Tongue (tissue), 2 donors: Measurements from ENCODE around the gene MCRIP1. TPM values are rescaled to one million over a fixed set of nuclear protein-coding genes. Genes with fewer than 3 reads are reported as not detected.

Experiments used
- DNase-seq: peaks from one replicate; pipeline ENCODE4 v3.0.0-alpha.2; 2015
- total RNA-seq: library from RNA; depleted of rRNA; stranded (reverse); fragments of >200 nt; gene quantifications from one replicate; pipeline ENCODE4 v1.2.3, GENCODE V29; 2014

The MCRIP1 gene
- total RNA-seq, 1 donor from 2014 or later: 111 TPM

DNA sequence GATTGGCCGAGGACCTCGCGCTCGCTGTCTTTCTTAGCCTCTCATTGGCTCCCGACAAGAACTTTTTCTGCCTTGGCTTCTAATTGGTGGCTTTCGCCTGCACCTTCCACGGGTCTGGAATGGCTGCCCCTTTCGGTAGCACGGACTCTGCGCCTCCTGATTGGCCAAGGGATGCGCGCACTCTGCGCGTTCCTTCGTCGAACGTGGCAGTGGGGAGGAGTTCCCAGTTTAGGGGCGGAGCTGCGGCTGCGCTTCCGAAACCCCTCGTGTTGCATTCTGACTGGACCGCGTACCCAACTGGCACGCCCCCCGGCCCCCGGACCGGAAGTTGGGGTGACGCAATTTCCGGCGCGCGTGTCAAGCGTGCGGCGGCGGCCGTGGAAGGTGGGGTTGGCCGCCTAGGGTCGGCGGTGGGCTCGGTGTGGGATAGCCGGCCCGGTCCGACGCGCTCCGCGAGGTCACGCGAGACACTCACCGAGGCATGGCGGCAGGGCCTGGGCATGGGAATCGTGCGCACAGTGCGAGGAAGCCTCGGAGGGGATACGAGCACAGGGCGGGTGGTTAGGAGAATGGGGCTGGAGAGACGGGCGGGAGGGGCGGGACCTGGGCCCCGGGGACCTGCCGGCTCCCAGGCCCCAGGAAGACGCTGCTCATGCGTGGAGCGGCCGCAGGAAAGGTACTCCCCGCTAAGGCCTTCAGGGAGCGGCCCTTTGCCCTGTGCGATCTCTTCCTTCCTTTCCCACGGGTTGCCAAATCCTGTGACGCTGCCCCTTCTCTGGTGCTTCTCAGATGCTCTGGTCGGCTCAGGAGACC is 27.9 kb upstream of the MCRIP1 start:
- peak; percentile 100 for DNase-seq

GRCh38 chr17:81859906-81860755 is 27.0 kb upstream of the MCRIP1 start, which contains the start of gene P4HB:
P4HB (minus strand) TSS chr17:81860535; CDS start chr17:81860471, 64 bp downstream.
- no peak for DNase-seq

- no peak for DNase-seq
Observed at GRCh38 chr17:81858967-81859905, 26.1 kb upstream of the MCRIP1 start.

GRCh38 chr17:81858170-81858966 is 25.3 kb upstream of the MCRIP1 start:
- DNase-seq: peak; percentile 53

DNA sequence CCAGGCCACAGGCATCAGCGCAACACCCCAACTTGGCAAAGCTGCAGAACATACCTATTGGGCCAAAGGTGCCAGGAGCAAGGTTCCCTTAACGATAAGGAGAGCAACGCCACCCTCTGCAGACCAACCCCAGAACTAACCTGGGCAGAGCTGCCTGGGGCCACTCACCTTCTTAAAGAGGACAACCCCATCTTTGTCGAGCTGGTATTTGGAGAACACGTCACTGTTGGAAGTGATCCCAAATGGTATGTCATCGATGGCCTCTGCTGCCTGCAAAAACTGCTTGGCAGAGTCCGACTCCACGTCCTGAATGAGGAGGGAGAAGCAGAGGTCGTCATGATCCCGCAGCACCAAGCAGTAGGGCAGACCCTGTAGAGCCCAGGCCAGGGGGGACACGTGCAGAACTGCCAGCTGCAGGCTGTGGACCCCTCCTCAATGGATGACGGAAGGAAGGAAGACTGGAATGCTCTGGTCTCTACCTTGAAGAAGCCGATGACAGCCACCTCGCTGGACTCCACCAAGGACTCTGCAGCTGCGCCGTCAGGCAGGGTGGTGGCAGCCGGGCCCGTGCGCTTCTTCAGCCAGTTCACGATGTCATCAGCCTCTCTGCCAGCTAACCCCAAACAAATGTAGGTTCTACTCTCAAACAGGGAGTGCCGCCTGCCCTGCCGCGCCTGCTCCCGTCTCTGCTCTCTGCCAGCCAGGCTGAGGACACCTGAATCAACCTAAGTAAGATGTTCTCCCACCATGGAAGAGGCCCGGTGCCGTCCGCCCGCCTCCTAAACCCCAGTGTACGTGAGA is 22.1 kb upstream of the MCRIP1 start:
- DNase-seq: no peak

GRCh38 chr17:81852237-81852636 is 19.1 kb upstream of the MCRIP1 start:
- DNase-seq: no peak

DNA sequence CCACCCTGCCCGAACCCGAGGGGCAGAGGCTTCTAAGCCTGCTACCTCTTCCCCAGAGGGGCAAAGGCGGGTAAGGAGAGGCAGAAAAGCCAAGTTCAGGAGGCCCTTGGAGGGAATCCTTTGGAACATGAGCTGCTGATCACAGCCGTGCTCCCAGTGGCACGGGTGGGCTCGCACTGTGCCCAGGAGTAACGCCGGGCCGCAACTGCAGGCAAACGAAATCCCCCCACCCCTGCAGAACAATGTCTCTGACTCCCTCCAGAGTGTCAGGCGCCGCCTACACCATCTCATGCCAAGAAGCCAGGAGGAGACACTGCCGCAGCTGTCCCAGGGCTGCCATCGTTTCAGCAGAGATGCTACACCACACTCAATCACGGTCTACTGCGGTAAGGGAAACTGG is 18.3 kb upstream of the MCRIP1 start:
- no peak for DNase-seq

DNA sequence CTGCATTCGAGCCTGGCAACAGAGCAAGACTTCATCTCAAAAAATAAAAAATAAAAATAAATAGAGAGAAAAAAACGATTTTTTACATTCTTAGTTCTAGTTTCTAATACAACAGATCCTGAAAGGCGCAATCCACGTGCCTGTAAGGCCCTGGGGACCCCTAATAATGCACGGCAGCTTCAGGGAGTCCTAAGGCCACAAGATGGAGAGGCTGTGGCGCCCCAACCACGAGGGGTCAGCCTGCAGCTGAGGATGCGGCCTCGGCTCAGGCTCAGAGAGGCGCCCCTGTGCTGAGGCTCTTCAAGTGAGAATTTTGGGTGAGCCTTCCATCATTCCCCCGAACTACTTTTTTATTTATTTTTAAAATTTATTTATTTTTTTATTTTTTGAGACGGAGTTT is 16.4 kb upstream of the MCRIP1 start:
- DNase-seq: no peak

DNA sequence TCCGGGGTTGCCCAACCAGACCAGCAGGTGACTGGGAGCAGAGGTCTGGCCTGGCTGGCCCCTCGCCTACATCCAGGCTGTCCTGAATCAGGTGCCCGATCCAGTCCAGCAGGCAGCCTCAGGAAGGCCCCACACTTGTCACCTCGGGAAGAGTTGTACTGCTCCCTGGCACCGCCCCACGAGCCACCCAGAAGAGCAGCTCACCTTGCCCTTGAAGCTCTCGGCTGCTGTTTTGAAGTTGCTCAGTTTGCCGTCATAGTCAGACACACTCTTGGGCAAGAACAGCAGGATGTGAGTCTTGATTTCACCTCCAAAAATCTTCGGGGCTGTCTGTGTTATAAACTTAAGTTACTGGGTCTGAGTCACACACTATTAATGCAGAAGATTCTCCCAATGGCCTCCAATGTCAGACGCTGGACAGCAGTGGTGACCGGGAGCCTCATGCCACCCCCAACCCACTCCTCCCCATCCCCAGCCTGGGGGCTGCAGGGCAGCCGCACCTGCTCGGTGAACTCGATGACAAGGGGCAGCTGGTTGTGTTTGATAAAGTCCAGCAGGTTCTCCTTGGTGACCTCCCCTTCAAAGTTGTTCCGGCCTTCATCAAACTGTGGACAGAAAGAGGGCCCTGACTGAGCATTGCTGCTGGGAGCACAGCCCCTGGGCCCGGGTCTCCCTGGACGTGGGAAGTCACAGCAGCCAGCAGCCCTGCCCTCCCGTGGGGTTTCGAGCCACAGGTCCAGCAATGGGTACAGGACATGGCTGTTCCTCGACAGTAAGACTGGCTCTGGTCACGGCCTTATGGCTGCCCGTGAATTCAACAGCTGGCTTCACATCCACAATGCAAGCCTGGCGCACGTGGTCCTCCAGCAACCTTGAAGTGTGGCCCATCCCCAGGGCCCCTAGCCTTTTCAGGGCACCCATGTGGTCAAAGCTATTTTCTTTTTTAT is 13.9 kb upstream of the MCRIP1 start:
- DNase-seq: no peak

GRCh38 chr17:81845881-81846742 is 13.0 kb upstream of the MCRIP1 start:
- DNase-seq: no peak

DNA sequence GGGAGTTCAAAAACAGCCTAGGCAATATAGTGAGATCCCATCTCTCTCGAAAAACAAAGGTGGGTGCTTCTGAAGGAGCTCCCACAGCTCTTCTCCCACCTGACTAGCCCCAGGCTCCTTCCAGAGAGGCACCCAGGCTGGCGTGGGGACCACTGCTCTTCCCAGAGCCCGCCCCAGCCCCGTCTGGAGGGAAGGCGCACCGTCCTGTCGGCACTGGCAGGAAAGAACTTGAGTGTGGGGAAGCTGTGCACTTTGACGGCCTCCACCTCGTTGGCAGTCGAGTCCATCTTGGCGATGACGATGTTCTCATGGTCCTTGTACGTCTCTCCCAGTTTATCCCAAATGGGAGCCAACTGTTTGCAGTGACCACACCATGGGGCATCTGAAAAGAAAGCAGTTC is 12.3 kb upstream of the MCRIP1 start:
- no peak for DNase-seq

GRCh38 chr17:81844887-81845286 is 11.8 kb upstream of the MCRIP1 start:
- DNase-seq: no peak

- DNase-seq: no peak
Observed at GRCh38 chr17:81844327-81844851, 11.3 kb upstream of the MCRIP1 start.

DNA sequence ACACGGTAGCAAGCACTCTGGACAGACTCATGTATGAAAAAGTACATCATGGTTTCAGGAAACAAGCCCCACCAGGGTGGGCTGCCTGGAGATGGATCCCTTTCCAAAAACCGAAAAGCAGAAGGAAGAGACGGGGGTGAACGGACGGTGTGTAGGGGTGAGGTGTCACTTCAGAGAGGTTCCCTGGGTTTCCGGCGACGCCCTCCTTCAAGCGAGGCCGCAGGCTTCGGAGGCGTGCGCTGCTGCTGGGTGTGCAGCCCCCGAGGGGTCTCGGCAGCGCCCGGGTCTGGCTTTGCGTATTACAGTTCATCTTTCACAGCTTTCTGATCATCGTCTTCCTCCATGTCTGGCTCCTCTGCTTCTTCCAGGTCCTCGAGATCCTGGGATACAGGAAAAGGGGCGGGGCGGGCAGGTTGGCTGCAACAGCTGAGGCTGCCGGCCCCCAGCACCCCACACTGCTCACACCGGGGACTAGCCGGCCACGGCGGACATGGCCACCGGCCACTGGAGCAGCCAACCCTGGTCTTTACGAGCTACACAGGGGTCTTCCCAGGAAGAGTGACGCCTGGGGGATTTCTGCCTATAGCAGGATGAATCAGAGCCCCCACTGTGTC is 10.7 kb upstream of the MCRIP1 start:
- no peak for DNase-seq

DNA sequence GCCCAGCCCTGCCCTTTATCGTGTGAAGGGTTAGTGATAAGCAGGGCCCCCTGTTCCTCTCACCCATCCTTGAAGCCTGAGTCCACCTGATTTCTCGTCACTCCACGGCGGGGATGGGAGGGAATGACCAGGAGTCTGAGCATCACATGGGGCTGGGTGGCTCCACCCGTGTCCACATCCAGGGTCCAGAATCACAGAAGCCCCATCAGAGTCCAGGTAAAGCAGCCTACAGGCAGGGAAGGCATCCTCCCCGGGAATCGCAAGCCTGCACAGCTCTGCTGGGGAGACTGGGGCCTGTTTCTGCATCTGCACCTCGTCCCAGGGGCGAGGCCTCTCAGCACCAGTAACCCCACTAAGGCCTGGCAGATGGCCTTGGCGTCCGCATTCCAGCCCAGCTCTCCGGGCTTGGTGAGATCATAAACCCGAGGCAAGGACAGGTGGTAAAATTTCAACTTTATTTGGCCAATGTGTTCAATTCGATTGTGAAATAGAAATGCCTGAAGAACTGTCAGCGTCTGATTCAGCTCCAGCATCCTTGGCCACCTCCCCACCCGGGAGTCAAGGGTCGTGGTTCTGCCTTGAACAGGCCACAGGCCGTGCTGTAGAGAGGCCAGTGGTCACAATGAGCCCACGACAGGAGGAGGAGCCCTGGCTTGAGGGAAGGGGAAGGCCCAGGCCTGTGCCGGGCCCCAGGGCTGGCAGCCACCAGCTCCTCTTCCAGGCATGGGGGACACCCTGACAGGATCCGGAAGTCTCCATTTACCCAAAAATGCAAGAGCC is 9.8 kb upstream of the MCRIP1 start:
- no peak for DNase-seq

GRCh38 chr17:81842378-81842724 is 9.3 kb upstream of the MCRIP1 start:
- DNase-seq: no peak

DNA sequence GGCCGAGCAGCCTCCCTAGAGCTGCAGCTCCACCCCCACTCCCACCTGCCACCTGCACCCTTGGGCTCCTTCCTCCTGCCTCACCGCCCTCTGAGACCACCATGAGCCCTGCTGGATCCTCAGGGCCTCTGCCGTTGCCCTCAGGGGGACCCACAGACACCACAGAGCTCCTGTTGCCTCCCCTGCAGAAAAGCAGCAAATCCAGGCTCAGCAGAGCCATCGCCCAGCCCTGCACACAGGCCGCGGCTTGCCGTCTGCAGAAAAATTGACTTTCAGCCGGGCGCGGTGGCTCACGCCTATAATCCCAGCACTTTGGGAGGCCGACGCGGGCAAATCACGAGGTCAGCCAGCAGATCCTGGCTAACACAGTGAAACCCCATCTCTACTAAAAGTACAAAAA is 8.8 kb upstream of the MCRIP1 start:
- DNase-seq: no peak
